ENCODE results near the gene PNPLA7.

DNA sequence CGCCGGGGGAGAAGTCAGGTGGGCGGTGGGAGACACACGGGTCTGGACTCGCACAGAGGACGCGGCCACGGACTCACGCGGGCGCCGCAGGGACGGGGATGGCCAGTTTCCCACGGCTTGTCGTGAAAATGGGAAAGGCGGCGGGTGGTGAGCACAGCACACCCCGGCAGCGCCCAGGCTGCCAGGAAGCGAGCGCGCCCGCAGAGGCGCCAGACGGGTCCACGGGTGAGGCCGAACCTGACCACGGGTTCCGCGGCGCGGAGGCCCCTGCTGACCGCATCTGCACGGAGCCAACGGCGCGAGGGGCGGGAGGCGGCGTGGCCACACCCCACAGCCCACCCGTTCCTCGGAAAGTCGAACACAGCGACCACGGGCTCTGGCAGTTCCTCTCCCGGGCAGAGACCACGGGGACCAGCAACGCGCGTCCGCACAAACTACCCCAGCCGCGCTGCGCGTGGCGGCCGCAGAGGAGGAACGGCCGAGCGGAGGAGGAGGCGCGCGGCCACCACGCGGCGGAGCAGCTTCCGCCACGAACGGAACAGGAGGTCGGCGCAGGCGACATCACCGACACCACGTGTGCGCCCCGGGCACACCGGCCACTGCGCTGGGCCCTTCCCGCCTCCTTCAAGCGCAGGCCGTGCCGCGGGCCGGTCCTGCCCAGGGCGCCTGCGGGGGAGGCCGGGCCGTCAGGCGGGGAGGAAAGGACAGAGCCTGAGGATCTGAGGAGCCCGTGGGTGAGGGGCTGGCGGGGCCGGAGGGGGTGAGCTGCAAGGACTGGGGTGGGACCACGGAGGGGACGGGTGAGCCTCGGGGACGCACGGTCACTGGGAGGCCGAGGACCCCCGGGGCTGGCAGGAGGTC is 132.8 kb downstream of the PNPLA7 start:
- TF ChIP-seq, protein P1, sequence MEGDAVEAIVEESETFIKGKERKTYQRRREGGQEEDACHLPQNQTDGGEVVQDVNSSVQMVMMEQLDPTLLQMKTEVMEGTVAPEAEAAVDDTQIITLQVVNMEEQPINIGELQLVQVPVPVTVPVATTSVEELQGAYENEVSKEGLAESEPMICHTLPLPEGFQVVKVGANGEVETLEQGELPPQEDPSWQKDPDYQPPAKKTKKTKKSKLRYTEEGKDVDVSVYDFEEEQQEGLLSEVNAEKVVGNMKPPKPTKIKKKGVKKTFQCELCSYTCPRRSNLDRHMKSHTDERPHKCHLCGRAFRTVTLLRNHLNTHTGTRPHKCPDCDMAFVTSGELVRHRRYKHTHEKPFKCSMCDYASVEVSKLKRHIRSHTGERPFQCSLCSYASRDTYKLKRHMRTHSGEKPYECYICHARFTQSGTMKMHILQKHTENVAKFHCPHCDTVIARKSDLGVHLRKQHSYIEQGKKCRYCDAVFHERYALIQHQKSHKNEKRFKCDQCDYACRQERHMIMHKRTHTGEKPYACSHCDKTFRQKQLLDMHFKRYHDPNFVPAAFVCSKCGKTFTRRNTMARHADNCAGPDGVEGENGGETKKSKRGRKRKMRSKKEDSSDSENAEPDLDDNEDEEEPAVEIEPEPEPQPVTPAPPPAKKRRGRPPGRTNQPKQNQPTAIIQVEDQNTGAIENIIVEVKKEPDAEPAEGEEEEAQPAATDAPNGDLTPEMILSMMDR (IDR thresholded peaks at IDR 0.05): no peak
- no peak for TF ChIP-seq POLR2A (IDR thresholded peaks at IDR 0.05)
